Nephron (organoid): Measurements from ENCODE around the gene PNPLA2.

Experiments
- H3K27ac Mint-ChIP-seq, 3 experiments: 2 replicates each; pipeline ENCODE4 v1.8.0; 2020; ENCODE audit warnings: mixed read lengths in 3 of 3, mild to moderate bottlenecking in 2 of 3, moderate library complexity in 1 of 3
- H3K27me3 Mint-ChIP-seq: 2 replicates; pipeline ENCODE4 v1.8.0; 2021; ENCODE audit warnings: low read depth, mild to moderate bottlenecking, moderate library complexity, mixed read lengths
- H3K36me3 Mint-ChIP-seq: 2 replicates; pipeline ENCODE4 v1.8.0; 2020; ENCODE audit warnings: low read depth, mixed read lengths
- H3K4me1 Mint-ChIP-seq: 2 replicates; pipeline ENCODE4 v1.8.0; 2020; ENCODE audit warnings: mixed read lengths
- H3K4me3 Mint-ChIP-seq, 3 experiments: 2 replicates each; pipeline ENCODE4 v1.8.0; 2020; ENCODE audit warnings: mild to moderate bottlenecking in 3 of 3, mixed read lengths in 3 of 3, moderate library complexity in 2 of 3
- H3K9me3 Mint-ChIP-seq: 2 replicates; pipeline ENCODE4 v1.8.0; 2020; ENCODE audit warnings: mixed read lengths
- TF ChIP-seq, protein P1 (sequence below), 3 experiments: fragments of 200-600 bp; sonication (generic); IDR thresholded peaks; one replicate each; pipeline ENCODE4 v1.5.0; 2021; ENCODE audit warnings: antibody characterized with exemption in 3 of 3; ENCODE audit not compliant: unreplicated experiment in 3 of 3

The PNPLA2 gene

GRCh38 chr11:792873-793272 is 25.8 kb upstream of the PNPLA2 start:
- TF ChIP-seq, protein P1, sequence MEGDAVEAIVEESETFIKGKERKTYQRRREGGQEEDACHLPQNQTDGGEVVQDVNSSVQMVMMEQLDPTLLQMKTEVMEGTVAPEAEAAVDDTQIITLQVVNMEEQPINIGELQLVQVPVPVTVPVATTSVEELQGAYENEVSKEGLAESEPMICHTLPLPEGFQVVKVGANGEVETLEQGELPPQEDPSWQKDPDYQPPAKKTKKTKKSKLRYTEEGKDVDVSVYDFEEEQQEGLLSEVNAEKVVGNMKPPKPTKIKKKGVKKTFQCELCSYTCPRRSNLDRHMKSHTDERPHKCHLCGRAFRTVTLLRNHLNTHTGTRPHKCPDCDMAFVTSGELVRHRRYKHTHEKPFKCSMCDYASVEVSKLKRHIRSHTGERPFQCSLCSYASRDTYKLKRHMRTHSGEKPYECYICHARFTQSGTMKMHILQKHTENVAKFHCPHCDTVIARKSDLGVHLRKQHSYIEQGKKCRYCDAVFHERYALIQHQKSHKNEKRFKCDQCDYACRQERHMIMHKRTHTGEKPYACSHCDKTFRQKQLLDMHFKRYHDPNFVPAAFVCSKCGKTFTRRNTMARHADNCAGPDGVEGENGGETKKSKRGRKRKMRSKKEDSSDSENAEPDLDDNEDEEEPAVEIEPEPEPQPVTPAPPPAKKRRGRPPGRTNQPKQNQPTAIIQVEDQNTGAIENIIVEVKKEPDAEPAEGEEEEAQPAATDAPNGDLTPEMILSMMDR (IDR thresholded peaks at IDR 0.05; ENCODE audit: unreplicated experiment in 3 of 3): no peak
- Mint-ChIP-seq H3K4me3 (no peak overlapping the region), H3K27ac (no peak overlapping the region), H3K9me3 (no peaks in the 10 kb centered on the region), H3K27me3 (no peaks in the 10 kb centered on the region), H3K4me1 (peaks cover 14% of the 10 kb centered on the region), H3K36me3 (peaks cover 3% of the 10 kb centered on the region)

DNA sequence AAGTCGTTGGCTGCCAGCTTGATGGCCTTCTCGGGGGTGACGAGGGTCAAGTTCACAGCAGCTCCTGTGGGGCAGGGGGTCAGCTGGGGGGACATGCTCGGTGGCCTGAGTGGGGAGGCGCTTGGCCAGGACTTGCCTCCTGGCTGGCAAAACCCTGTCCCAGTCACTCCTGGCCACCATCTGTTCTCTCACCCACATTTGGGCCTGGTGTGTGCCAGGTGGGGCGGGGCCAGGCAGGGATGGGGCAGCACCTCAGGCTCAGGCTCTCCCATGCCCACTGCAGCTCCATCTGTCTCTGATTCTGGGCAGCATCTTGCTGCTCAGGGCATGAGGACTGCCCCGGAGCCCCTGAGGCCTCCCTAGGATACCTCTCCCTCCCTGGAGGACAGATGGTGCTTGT is 25.2 kb upstream of the PNPLA2 start:
- peaks cover 14% of the 10 kb centered on the region for H3K4me1 Mint-ChIP-seq
- no peak overlapping the region for H3K4me3 Mint-ChIP-seq
- H3K36me3 Mint-ChIP-seq: peaks cover 3% of the 10 kb centered on the region
- no peaks in the 10 kb centered on the region for H3K27me3 Mint-ChIP-seq
- TF ChIP-seq, protein P1 (IDR thresholded peaks at IDR 0.05; ENCODE audit: unreplicated experiment in 3 of 3): no peak
- H3K27ac Mint-ChIP-seq: no peak overlapping the region
- no peaks in the 10 kb centered on the region for H3K9me3 Mint-ChIP-seq

DNA sequence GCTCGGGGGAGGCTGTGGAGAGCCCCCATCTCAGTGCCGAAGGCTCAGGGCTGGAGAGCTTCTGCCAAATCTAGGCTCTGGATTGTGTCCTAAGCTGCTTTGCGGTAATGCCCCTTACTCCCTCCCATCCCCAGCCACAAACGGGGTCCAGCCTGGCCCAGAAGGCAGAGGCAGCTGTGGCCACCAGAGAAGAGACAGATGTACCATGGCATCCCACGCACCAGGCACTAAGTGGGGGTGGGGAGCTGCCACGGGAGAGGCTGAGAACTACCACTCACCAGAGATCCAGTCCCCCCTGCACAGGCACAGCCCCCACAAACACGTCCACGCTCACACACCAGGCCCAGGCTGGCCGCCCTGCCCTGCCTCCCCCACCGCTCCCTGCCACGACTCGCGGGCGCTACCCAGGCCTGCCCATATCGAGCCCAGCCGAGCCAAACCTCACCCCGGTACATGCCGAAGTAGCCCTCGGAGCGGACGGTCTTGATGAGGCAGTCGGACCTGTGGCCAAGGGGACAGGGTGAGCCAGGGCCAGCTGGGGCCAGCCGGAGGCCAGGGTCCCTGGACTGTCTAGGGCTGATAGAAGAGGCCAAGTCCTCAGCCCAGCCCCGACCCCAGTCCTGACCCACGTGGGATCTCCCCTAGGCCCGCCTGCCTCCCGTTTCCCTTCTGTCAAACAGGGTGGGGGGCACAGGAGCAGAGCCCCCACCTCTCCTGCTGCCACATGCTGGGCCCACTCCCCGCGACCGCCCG is 24.5 kb upstream of the PNPLA2 start:
- Mint-ChIP-seq H3K27ac (peak overlapping the region in 1 of 3 experiments; percentile 31), H3K27me3 (no peaks in the 10 kb centered on the region), H3K36me3 (peaks cover 3% of the 10 kb centered on the region), H3K4me3 (peak overlapping the region; percentile 25 to 46 (median 40)), H3K9me3 (no peaks in the 10 kb centered on the region), H3K4me1 (peaks cover 14% of the 10 kb centered on the region)
- TF ChIP-seq, protein P1 (IDR thresholded peaks at IDR 0.05; ENCODE audit: unreplicated experiment in 3 of 3): no peak

DNA sequence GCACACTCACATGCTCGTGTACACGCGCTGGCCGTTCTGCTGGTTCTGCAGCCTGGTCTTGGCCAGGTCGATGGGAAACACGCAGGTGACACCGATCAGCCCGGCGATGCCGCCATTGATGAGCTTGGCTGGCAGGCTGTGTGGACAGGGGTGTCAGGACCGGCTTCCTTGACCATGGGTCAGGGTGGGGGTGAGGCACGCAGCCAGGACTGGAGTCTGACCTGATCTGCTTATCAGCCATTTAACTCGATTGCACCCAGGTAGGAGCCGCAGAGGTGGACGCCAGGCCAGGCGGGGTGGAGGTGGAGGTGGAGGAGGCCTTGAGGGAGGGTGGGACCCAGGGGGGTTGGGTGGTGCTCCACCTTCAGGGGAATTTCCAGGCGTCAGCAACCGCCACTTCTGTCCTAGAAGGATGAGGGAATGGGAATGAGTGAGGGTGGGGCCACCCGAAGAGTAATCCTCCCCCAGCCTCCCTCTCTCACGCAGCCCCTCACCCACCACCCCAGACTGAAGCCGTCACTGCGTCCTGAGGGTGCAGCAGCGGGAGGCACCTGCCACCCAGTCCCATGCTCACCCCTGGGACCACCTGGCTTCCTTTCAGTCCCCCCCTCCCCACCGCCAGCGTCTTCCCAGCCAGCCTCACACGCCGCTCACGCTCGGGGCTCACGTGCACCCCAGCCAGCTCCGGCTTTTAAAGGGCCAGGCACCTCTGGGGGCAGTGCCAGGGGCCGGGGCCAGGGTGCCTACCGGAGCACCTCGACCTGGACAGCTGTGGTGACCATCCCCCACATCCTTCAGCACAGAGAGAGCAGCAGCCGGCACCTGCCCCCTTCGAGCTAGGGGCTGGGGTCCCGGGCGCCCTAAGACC is 23.7 kb upstream of the PNPLA2 start:
- Mint-ChIP-seq H3K9me3 (no peaks in the 10 kb centered on the region), H3K27ac (no peak overlapping the region), H3K4me3 (peak overlapping the region; percentile 41 to 59 (median 55)), H3K36me3 (peaks cover 3% of the 10 kb centered on the region), H3K4me1 (peaks cover 14% of the 10 kb centered on the region), H3K27me3 (no peaks in the 10 kb centered on the region)
- TF ChIP-seq, protein P1 (IDR thresholded peaks at IDR 0.05; ENCODE audit: unreplicated experiment in 3 of 3): no peak

DNA sequence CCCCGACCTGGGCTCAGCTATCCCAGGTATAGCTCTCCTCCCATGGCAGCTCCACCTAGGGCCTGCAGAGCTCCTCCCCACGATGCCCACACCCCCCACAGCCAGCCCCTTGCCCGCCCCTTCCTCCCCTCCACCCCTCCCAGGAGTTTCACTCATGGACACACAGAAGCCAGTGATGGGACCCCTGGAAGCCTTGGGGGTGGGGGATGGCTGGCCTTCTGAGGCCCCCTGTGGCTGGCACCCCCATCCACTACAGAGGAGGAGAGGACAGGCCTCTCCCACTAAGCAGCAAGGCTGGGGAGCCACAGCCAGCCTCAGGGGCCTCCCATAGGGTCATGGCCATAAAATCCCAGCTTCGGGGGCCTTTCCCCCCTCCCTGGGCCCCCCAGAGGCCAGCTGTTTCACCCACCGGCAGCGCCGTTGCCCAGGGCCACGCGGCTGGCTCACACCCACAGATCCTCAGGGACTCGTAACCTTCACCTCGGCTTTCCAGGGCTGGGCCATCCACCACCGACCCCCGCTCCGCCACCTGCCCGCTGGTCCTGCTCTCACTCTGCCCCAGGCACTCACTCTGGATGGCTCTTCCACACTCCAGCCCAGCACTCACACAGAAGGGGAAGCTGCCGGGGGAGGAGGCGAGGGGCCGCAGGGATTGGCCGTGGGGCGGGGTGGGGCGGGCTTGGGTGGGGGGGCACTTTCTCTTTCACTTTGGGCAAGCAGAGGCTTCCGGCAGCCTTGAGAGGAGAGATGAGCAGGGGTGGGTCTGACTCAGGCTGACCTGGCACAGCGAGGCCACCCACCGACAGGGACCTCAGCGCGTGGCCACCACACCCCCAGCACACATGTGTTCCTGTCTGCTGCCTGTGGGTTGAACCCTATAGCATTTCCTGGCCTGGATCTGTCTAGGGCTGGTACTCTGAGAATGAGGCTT is 22.8 kb upstream of the PNPLA2 start:
- H3K4me1 Mint-ChIP-seq: peaks cover 14% of the 10 kb centered on the region
- TF ChIP-seq, protein P1 (IDR thresholded peaks at IDR 0.05; ENCODE audit: unreplicated experiment in 3 of 3): no peak
- H3K9me3 Mint-ChIP-seq: no peaks in the 10 kb centered on the region
- H3K4me3 Mint-ChIP-seq: peak overlapping the region; percentile 91 to 95 (median 94)
- H3K27ac Mint-ChIP-seq: peak overlapping the region; percentile 87 to 94 (median 89)
- H3K36me3 Mint-ChIP-seq: peaks cover 3% of the 10 kb centered on the region
- no peaks in the 10 kb centered on the region for H3K27me3 Mint-ChIP-seq
